HepG2 (cell line): ENCODE measurements around the gene NOL4L. TPM values are rescaled to one million over a fixed set of nuclear protein-coding genes. Genes with fewer than 3 reads are reported as not detected.

ENCODE experiments used
- CBFB ChIP-seq: sonication (generic); formaldehyde crosslinking; IDR thresholded peaks from 2 replicates; pipeline ENCODE4 v1.4.0; 2020; ENCODE audit warnings: missing genetic modification reagents
- EED ChIP-seq: sonication (generic); formaldehyde crosslinking; IDR thresholded peaks from 2 replicates; pipeline ENCODE4 v1.5.0; 2020; ENCODE audit warnings: mild to moderate bottlenecking, missing genetic modification reagents
- ELK4 ChIP-seq: sonication (generic); formaldehyde crosslinking; IDR thresholded peaks from 2 replicates; pipeline ENCODE4 v1.9.0; 2021; ENCODE audit warnings: missing genetic modification reagents, borderline replicate concordance
- MAFK ChIP-seq, 2 experiments: IDR thresholded peaks in 1 of 2; conservative IDR thresholded peaks in 1 of 2; 2 replicates each; pipeline ENCODE4 v1.6.1; 2011; ENCODE audit warnings: improper control_type of control experiment in 2 of 2, low read length in 2 of 2
- MAX ChIP-seq: IDR thresholded peaks from 2 replicates; pipeline ENCODE4 v1.6.1; 2012; ENCODE audit warnings: inconsistent platforms
- MLLT10 ChIP-seq: sonication (generic); formaldehyde crosslinking; IDR thresholded peaks from 2 replicates; pipeline ENCODE4 v1.4.0; 2020; ENCODE audit warnings: missing genetic modification reagents
- NR2C2 ChIP-seq: sonication (generic); formaldehyde crosslinking; IDR thresholded peaks from 2 replicates; pipeline ENCODE4 v1.4.0; 2020; ENCODE audit warnings: missing genetic modification reagents, mild to moderate bottlenecking, moderate library complexity, borderline replicate concordance
- POGK ChIP-seq: sonication (generic); formaldehyde crosslinking; conservative IDR thresholded peaks from 2 replicates; pipeline ENCODE4 v1.8.0; 2022; ENCODE audit warnings: mild to moderate bottlenecking, moderate library complexity, missing genetic modification reagents
- RARA ChIP-seq: IDR thresholded peaks from 2 replicates; pipeline ENCODE4 v1.6.1; 2016; ENCODE audit warnings: missing genetic modification reagents, missing compliant biosample characterization
- SMARCC2 ChIP-seq: fragments of 450-650 bp; IDR thresholded peaks from 2 replicates; pipeline ENCODE4 v1.6.1; 2017; ENCODE audit warnings: antibody characterized with exemption, mild to moderate bottlenecking
- SRSF1 ChIP-seq: fragments of 200-400 bp; formaldehyde crosslinking; optimal IDR thresholded peaks from 2 replicates; pipeline ENCODE3; 2017; ENCODE audit warnings: mild to moderate bottlenecking, low read depth, low read length, moderate library complexity
- TEAD3 ChIP-seq: optimal IDR thresholded peaks from 2 replicates; pipeline ENCODE3; 2016; ENCODE audit warnings: borderline replicate concordance
- THRA ChIP-seq: sonication (generic); formaldehyde crosslinking; IDR thresholded peaks from 2 replicates; pipeline ENCODE4 v1.4.0; 2020; ENCODE audit warnings: missing genetic modification reagents, borderline replicate concordance
- ZBTB33 ChIP-seq: sonication (generic); formaldehyde crosslinking; IDR thresholded peaks from 2 replicates; pipeline ENCODE4 v1.4.0; 2020; ENCODE audit warnings: missing genetic modification reagents
- ZBTB42 ChIP-seq: sonication (generic); formaldehyde crosslinking; IDR thresholded peaks from 2 replicates; pipeline ENCODE4 v1.5.0; 2020; ENCODE audit warnings: mild to moderate bottlenecking, missing genetic modification reagents
- ZNF235 ChIP-seq: sonication (generic); formaldehyde crosslinking; IDR thresholded peaks from 2 replicates; pipeline ENCODE4 v1.8.1; 2023; ENCODE audit warnings: mild to moderate bottlenecking, missing genetic modification reagents, borderline replicate concordance
- ZNF263 ChIP-seq: sonication (generic); formaldehyde crosslinking; IDR thresholded peaks from 2 replicates; pipeline ENCODE4 v1.4.0; 2020; ENCODE audit warnings: missing genetic modification reagents
- ZNF329 ChIP-seq: sonication (generic); formaldehyde crosslinking; IDR thresholded peaks from 2 replicates; pipeline ENCODE4 v1.9.0; 2021; ENCODE audit warnings: low read depth, mild to moderate bottlenecking, missing genetic modification reagents
- ZNF704 ChIP-seq: sonication (generic); formaldehyde crosslinking; IDR thresholded peaks from 2 replicates; pipeline ENCODE4 v1.8.1; 2023; ENCODE audit warnings: mild to moderate bottlenecking, inconsistent platforms, moderate library complexity, missing genetic modification reagents, borderline replicate concordance
- polyA plus RNA-seq, 8 experiments: library from polyadenylated mRNA; depleted of rRNA in 3 of 8; stranded (reverse) in 7 of 8; unstranded in 1 of 8; fragments of >200 nt; fragmentation: Illumina TruSeq in 4 of 8; extraction: Trizol in 4 of 8; gene quantifications; 2 replicates each; pipeline versions ENCODE4 v1.2.1 to v1.2.3, GENCODE V29; 2011 to 2016; ENCODE audit warnings: low read depth in 4 of 8, missing spikeins in 1 of 8, mixed read lengths in 1 of 8; ENCODE audit not compliant: insufficient read depth in 1 of 8
- total RNA-seq, 5 experiments: library from RNA; depleted of rRNA; stranded (reverse); fragments of >200 nt; fragmentation: Illumina TruSeq; extraction: Trizol; gene quantifications; 2 replicates each; pipeline ENCODE4 v1.2.3, GENCODE V29; 2016; ENCODE audit warnings: low read depth in 1 of 5

NOL4L gene
- total and polyA plus RNA-seq, 2 of the 13 experiments (the other 11 are each of a cell fraction or from before 2014, with no cell fraction given) = 16.6 to 35.4 TPM

- TF ChIP-seq ZBTB33 (CRISPR knock-in tag) = peak; percentile 74
- 0 out of 2 replicates have a peak, but pooled peaks have one; percentile 15 for TF ChIP-seq NR2C2 (CRISPR knock-in tag)
- TF ChIP-seq ZNF329 = no peak
- 0 out of 2 replicates have a peak, but pooled peaks have one; percentile 7 for TF ChIP-seq POGK (CRISPR knock-in tag)
- TF ChIP-seq MAX = 0 out of 2 replicates have a peak, but pooled peaks have one; percentile 39
- no peak for TF ChIP-seq ZNF235 (CRISPR knock-in tag)
- TF ChIP-seq SRSF1 = peak; percentile 18
- 0 out of 2 replicates have a peak, but pooled peaks have one; percentile 45 for TF ChIP-seq CBFB (CRISPR knock-in tag)
- 0 out of 2 replicates have a peak, but pooled peaks have one; percentile 38 for TF ChIP-seq MLLT10 (CRISPR knock-in tag)
- no peak for TF ChIP-seq ELK4
- no peak for TF ChIP-seq EED
- no peak for TF ChIP-seq ZBTB42 (CRISPR knock-in tag)
- TF ChIP-seq RARA (CRISPR knock-in tag) = peak; percentile 47; the same call in 1 of the 2 replicates
- TF ChIP-seq MAFK (conservative IDR thresholded peaks at IDR 0.05 in 1 of 2, IDR thresholded peaks at IDR 0.05 in 1 of 2; ENCODE audit: low read length in 2 of 2) = 0 out of 4 replicates have a peak, but pooled peaks of 1 of the 2 experiments have one; percentile 12
- TF ChIP-seq THRA = peak; percentile 73; the same call in 1 of the 2 replicates
- TF ChIP-seq ZNF263 = peak; percentile 72; the same call in 1 of the 2 replicates
- TF ChIP-seq SMARCC2 = no peak
- 0 out of 2 replicates have a peak, but pooled peaks have one; percentile 31 for TF ChIP-seq ZNF704
- TF ChIP-seq TEAD3 (CRISPR knock-in tag) = peak; percentile 2
Observed at GRCh38 chr20:32623667-32624157, 38.6 kb upstream of the NOL4L start (continued).
